GM10266 (cell line): ENCODE measurements around the gene NOX5.

Source experiments
- DNase-seq: peaks from one replicate; pipeline ENCODE4 v3.0.0; 2012; ENCODE audit errors: extremely low spot score
- TF ChIP-seq, protein P1 (sequence below): IDR thresholded peaks from 2 replicates; pipeline ENCODE4 v1.5.1; 2012; ENCODE audit warnings: mild to moderate bottlenecking, low read depth; ENCODE audit not compliant: control insufficient read depth, insufficient read depth; ENCODE audit errors: missing control alignments

Gene NOX5

GRCh38 chr15:69072906-69073305 is 58.4 kb downstream of the NOX5 start:
- TF ChIP-seq, protein P1, sequence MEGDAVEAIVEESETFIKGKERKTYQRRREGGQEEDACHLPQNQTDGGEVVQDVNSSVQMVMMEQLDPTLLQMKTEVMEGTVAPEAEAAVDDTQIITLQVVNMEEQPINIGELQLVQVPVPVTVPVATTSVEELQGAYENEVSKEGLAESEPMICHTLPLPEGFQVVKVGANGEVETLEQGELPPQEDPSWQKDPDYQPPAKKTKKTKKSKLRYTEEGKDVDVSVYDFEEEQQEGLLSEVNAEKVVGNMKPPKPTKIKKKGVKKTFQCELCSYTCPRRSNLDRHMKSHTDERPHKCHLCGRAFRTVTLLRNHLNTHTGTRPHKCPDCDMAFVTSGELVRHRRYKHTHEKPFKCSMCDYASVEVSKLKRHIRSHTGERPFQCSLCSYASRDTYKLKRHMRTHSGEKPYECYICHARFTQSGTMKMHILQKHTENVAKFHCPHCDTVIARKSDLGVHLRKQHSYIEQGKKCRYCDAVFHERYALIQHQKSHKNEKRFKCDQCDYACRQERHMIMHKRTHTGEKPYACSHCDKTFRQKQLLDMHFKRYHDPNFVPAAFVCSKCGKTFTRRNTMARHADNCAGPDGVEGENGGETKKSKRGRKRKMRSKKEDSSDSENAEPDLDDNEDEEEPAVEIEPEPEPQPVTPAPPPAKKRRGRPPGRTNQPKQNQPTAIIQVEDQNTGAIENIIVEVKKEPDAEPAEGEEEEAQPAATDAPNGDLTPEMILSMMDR = no peak
- DNase-seq = no peak

GRCh38 chr15:69074001-69074842 is 59.7 kb downstream of the NOX5 start:
- no peak for DNase-seq
- TF ChIP-seq, protein P1 = no peak

GRCh38 chr15:69074843-69075224 is 60.3 kb downstream of the NOX5 start:
- no peak for DNase-seq
- TF ChIP-seq, protein P1 = no peak

GRCh38 chr15:69075440-69075839 is 60.9 kb downstream of the NOX5 start:
- DNase-seq = no peak
- TF ChIP-seq, protein P1 = no peak

GRCh38 chr15:69076756-69077155 is 62.3 kb downstream of the NOX5 start:
- TF ChIP-seq, protein P1 = no peak
- DNase-seq = no peak

- DNase-seq = no peak
- TF ChIP-seq, protein P1 = no peak
Observed at GRCh38 chr15:69078638-69079037, 64.1 kb downstream of the NOX5 start.
